Measurements from ENCODE around the gene AOX1. TPM values are rescaled to one million over a fixed set of nuclear protein-coding genes. Genes with fewer than 3 reads are reported as not detected.
"Not testable (repeated sequence)": the region's sequence is repeated elsewhere in the genome, so short reads cannot be mapped to it uniquely, and the experiment has no call there.

The AOX1 gene
- polyA plus RNA-seq, 12 donors = 0.66 to 1.5 (median 1.2) TPM; not detected in 2

- DNase-seq = no peak
These were observed 80.0 kb downstream of the AOX1 start for GRCh38 chr2:200665626-200666453.

GRCh38 chr2:200667413-200667812, 81.6 kb downstream of the AOX1 start:
- DNase-seq = no peak

GRCh38 chr2:200668478-200668877, 82.7 kb downstream of the AOX1 start:
- no peak for DNase-seq

GRCh38 chr2:200669308-200669707, 83.5 kb downstream of the AOX1 start:
- DNase-seq = no peak

GRCh38 chr2:200670313-200670712, 84.5 kb downstream of the AOX1 start:
- no peak for DNase-seq

- DNase-seq = no peak
These were observed 84.9 kb downstream of the AOX1 start for GRCh38 chr2:200670751-200671150.

GRCh38 chr2:200673191-200673590, 87.4 kb downstream of the AOX1 start:
- no peak for DNase-seq

GRCh38 chr2:200674837-200675236, 89.0 kb downstream of the AOX1 start:
- no peak for DNase-seq

- DNase-seq = no peak
These were observed 91.4 kb downstream of the AOX1 start for GRCh38 chr2:200677171-200677570.

GRCh38 chr2:200677721-200678532, 92.1 kb downstream of the AOX1 start:
- peak; percentile 26 for DNase-seq

GRCh38 chr2:200679127-200679526, 93.3 kb downstream of the AOX1 start:
- no peak for DNase-seq

- no peak for DNase-seq
These were observed 93.7 kb downstream of the AOX1 start for GRCh38 chr2:200679535-200679934.

GRCh38 chr2:200681697-200682096, 95.9 kb downstream of the AOX1 start:
- no peak for DNase-seq

- DNase-seq = not testable (repeated sequence)
These were observed 96.6 kb downstream of the AOX1 start for GRCh38 chr2:200682407-200682806.

- DNase-seq = no peak
These were observed 102.4 kb downstream of the AOX1 start for GRCh38 chr2:200687922-200688920.

GRCh38 chr2:200689115-200689514, 103.3 kb downstream of the AOX1 start:
- DNase-seq = no peak

GRCh38 chr2:200693836-200694470, 108.1 kb downstream of the AOX1 start:
- DNase-seq = no peak

- no peak for DNase-seq
These were observed 109.4 kb downstream of the AOX1 start for GRCh38 chr2:200695191-200695590.

GRCh38 chr2:200695601-200696000, 109.8 kb downstream of the AOX1 start:
- no peak for DNase-seq

GRCh38 chr2:200698217-200698616, 112.4 kb downstream of the AOX1 start:
- no peak for DNase-seq

- no peak for DNase-seq
These were observed 113.5 kb downstream of the AOX1 start for GRCh38 chr2:200699310-200699709.
